LNCAP (cell line): ENCODE measurements around the gene HNRNPM.

Experiments used
- TF ChIP-seq, protein P1 (sequence below): fragments of 450-650 bp; IDR thresholded peaks from 2 replicates; pipeline ENCODE4 v1.5.1; 2017; ENCODE audit warnings: mild to moderate bottlenecking

Gene HNRNPM

GRCh38 chr19:8537099-8537498, 92.3 kb downstream of the HNRNPM start:
- TF ChIP-seq, protein P1, sequence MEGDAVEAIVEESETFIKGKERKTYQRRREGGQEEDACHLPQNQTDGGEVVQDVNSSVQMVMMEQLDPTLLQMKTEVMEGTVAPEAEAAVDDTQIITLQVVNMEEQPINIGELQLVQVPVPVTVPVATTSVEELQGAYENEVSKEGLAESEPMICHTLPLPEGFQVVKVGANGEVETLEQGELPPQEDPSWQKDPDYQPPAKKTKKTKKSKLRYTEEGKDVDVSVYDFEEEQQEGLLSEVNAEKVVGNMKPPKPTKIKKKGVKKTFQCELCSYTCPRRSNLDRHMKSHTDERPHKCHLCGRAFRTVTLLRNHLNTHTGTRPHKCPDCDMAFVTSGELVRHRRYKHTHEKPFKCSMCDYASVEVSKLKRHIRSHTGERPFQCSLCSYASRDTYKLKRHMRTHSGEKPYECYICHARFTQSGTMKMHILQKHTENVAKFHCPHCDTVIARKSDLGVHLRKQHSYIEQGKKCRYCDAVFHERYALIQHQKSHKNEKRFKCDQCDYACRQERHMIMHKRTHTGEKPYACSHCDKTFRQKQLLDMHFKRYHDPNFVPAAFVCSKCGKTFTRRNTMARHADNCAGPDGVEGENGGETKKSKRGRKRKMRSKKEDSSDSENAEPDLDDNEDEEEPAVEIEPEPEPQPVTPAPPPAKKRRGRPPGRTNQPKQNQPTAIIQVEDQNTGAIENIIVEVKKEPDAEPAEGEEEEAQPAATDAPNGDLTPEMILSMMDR = no peak
